Fibroblast of the conjunctiva (primary cell): ENCODE data around the gene ANKRD6.

Source experiments
- DNase-seq: peaks from one replicate; pipeline ENCODE4 v3.0.0-alpha.2; 2010; ENCODE audit warnings: low read depth

Gene ANKRD6

GRCh38 chr6:89657445-89658158, 224.7 kb downstream of the ANKRD6 start:
- no peak for DNase-seq

GRCh38 chr6:89660981-89661380, 228.0 kb downstream of the ANKRD6 start:
- DNase-seq: no peak

- no peak for DNase-seq
Measured at GRCh38 chr6:89661559-89661958, 228.6 kb downstream of the ANKRD6 start.

- no peak for DNase-seq
Measured at GRCh38 chr6:89662659-89663223, 229.8 kb downstream of the ANKRD6 start.

- DNase-seq: peak; percentile 21
Measured at GRCh38 chr6:89667872-89668556, 235.1 kb downstream of the ANKRD6 start.

GRCh38 chr6:89669002-89669401, 236.1 kb downstream of the ANKRD6 start:
- DNase-seq: no peak

- no peak for DNase-seq
Measured at GRCh38 chr6:89670935-89671565, 238.1 kb downstream of the ANKRD6 start.

- DNase-seq: peak; percentile 2
Measured at GRCh38 chr6:89675949-89676748, 243.2 kb downstream of the ANKRD6 start.

- no peak for DNase-seq
Measured at GRCh38 chr6:89678531-89678930, 245.6 kb downstream of the ANKRD6 start.

- DNase-seq: no peak
Measured at GRCh38 chr6:89679215-89680120, 246.5 kb downstream of the ANKRD6 start.

- DNase-seq: no peak
Measured at GRCh38 chr6:89680150-89680549, 247.2 kb downstream of the ANKRD6 start.

GRCh38 chr6:89680551-89680950, 247.6 kb downstream of the ANKRD6 start:
- DNase-seq: no peak

- no peak for DNase-seq
Measured at GRCh38 chr6:89681983-89682564, 249.1 kb downstream of the ANKRD6 start.

GRCh38 chr6:89682991-89683390, 250.0 kb downstream of the ANKRD6 start:
- DNase-seq: no peak
